GM21786 (cell line): Measurements from ENCODE around the gene TIGD6.
"Not testable (repeated sequence)": the region's sequence is repeated elsewhere in the genome, so short reads cannot be mapped to it uniquely, and the experiment has no call there.

Experiments used
- ATAC-seq: cut with Tn5 transposase; IDR thresholded peaks from one replicate; pipeline ENCODE4 v1.9.1; 2021; ENCODE audit not compliant: unreplicated experiment

The TIGD6 gene

GRCh38 chr5:149943177-149943949 lies 57.1 kb downstream of the TIGD6 start:
- not testable (repeated sequence) for ATAC-seq
